ENCODE measurements around the gene CNPY1. TPM values are rescaled to one million over a fixed set of nuclear protein-coding genes. Genes with fewer than 3 reads are reported as not detected.
A peak's percentile ranks its signal among the peaks of the same experiment; 100 is the strongest.

Gene CNPY1
- total and polyA plus RNA-seq, 2 of the 8 experiments (the other 6 are each of a cell fraction or from before 2014, with no cell fraction given) = not detected

- H2BK20ac ChIP-seq (ENCODE audit: low read length) = no peak overlapping the region
- H3K56ac ChIP-seq (replicated peaks; ENCODE audit: insufficient read length, low read depth, low read length) = no peak overlapping the region
- H3K18ac ChIP-seq (ENCODE audit: extremely low read depth, low read length) = no peak overlapping the region
- H3K4ac ChIP-seq (replicated peaks; ENCODE audit: insufficient read length, low read depth, low read length) = no peak overlapping the region
- no peaks in the 10 kb centered on the region for H3K79me1 ChIP-seq (ENCODE audit: low read depth, low read length)
- no peak overlapping the region for H2AFZ ChIP-seq (ENCODE audit: low read length)
- H4K8ac ChIP-seq (ENCODE audit: extremely low read depth, insufficient read depth, low read length) = 0 out of 2 replicates have a peak overlapping the region, but pooled peaks have one; percentile 60
- WGBS, 2 experiments (ENCODE audit: extremely low coverage in 1 of 2, insufficient coverage in 1 of 2, insufficient read length in 1 of 2, insufficient replicate concordance in 2 of 2, low coverage in 1 of 2, low lambda C conversion rate in 2 of 2, missing lambda C conversion rate in 1 of 2) = 92% methylated on average over 12 of the region's 12 CpGs; no CpG with 5 or more reads in 1 of the 2 experiments
- H4K91ac ChIP-seq (replicated peaks; ENCODE audit: insufficient read length, low read length) = no peak overlapping the region
- no peak overlapping the region for H3K9ac ChIP-seq (replicated peaks in 1 of 4; ENCODE audit: extremely low read depth in 1 of 4, low read depth in 3 of 4, low read length in 3 of 4)
- DNase-seq (ENCODE audit: low read depth in 1 of 2, low spot score in 2 of 2) (no peak), FAIRE-seq (no peak)
- POLR2A ChIA-PET (ENCODE audit: partially characterized antibody) = no interaction called here
- no peak overlapping the region for H3K14ac ChIP-seq (ENCODE audit: insufficient read length)
- H3K79me2 ChIP-seq (ENCODE audit: control insufficient read depth in 1 of 2, insufficient read depth in 2 of 2, low read length in 2 of 2) = no peaks in the 10 kb centered on the region
- no peak overlapping the region for H3K4me2 ChIP-seq (ENCODE audit: insufficient read depth in 1 of 2, low read depth in 2 of 2, low read length in 2 of 2)
- TF ChIP-seq NRF1 (IDR thresholded peaks at IDR 0.05; ENCODE audit: low read depth, low read length) (no peak), SP4 (IDR thresholded peaks at IDR 0.05; ENCODE audit: low read length) (no peak), BCL11A (IDR thresholded peaks at IDR 0.05; ENCODE audit: low read depth in 2 of 2, low read length in 2 of 2) (no peak), E2F6 (IDR thresholded peaks at IDR 0.05) (no peak), SP1 (IDR thresholded peaks at IDR 0.05; ENCODE audit: low read depth, low read length) (no peak), RNF2 (IDR thresholded peaks at IDR 0.05; ENCODE audit: borderline replicate concordance, low read depth, low read length, missing control alignments, poor library complexity, severe bottlenecking) (no peak), SRF (IDR thresholded peaks at IDR 0.05; ENCODE audit: low read depth, low read length) (no peak), BRCA1 (IDR thresholded peaks at IDR 0.05; ENCODE audit: low read depth, low read length) (no peak), YY1 (IDR thresholded peaks at IDR 0.05; ENCODE audit: low read depth, low read length) (no peak), CHD2 (IDR thresholded peaks at IDR 0.05; ENCODE audit: low read length) (no peak), POU5F1 (IDR thresholded peaks at IDR 0.05; ENCODE audit: low read depth, low read length) (no peak), SIRT6 (IDR thresholded peaks at IDR 0.05; ENCODE audit: low read length) (no peak), ZNF274 (IDR thresholded peaks at IDR 0.05; ENCODE audit: borderline replicate concordance, extremely low read depth, low read length) (no peak), JUN (IDR thresholded peaks at IDR 0.05; ENCODE audit: low read depth, low read length) (no peak)
- TF ChIP-seq, protein P1, sequence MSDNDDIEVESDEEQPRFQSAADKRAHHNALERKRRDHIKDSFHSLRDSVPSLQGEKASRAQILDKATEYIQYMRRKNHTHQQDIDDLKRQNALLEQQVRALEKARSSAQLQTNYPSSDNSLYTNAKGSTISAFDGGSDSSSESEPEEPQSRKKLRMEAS (IDR thresholded peaks at IDR 0.05) = no peak
- no peak overlapping the region for H2AK5ac ChIP-seq (ENCODE audit: low read depth, low read length)
- H3K27me3 ChIP-seq (replicated peaks in 1 of 4; ENCODE audit: control insufficient read depth in 3 of 4, extremely low read depth in 1 of 4, insufficient read depth in 3 of 4, low read length in 3 of 4) = no peaks in the 10 kb centered on the region
- H2BK15ac ChIP-seq (ENCODE audit: low read length) = no peak overlapping the region
- no peaks in the 10 kb centered on the region for H3K23me2 ChIP-seq (ENCODE audit: low read depth, low read length)
- no peaks in the 10 kb centered on the region for H4K20me1 ChIP-seq (replicated peaks in 1 of 2; ENCODE audit: control insufficient read depth in 1 of 2, insufficient read depth in 2 of 2, low read length in 2 of 2)
- H3K23ac ChIP-seq (ENCODE audit: insufficient read length) = no peak overlapping the region
- no peak overlapping the region for H2BK120ac ChIP-seq (replicated peaks; ENCODE audit: low read depth, low read length)
- no peak overlapping the region for H4K5ac ChIP-seq (ENCODE audit: insufficient read length, low read depth, low read length)
- H3K4me1 ChIP-seq (replicated peaks in 1 of 4; ENCODE audit: control insufficient read depth in 3 of 4, insufficient read depth in 4 of 4, low read length in 3 of 4) = no peaks in the 10 kb centered on the region
- CTCF ChIA-PET (ENCODE audit: partially characterized antibody) = interaction anchor here (1.2 to 1.7 kb wide), 4 partner anchors 8 to 54 kb away, joined by 3 to 8 read pairs (median 3); no protein-coding TSS in a partner anchor
- no peak overlapping the region for H3K27ac ChIP-seq (ENCODE audit: low read depth, low read length)
- no peak overlapping the region for H2BK5ac ChIP-seq (ENCODE audit: low read depth, low read length)
- H2BK12ac ChIP-seq (ENCODE audit: low read depth, low read length) = no peak overlapping the region
- H3K9me3 ChIP-seq (ENCODE audit: insufficient read depth in 2 of 2, low read depth in 1 of 2, low read length in 1 of 2) = peaks cover 0 to 3% of the 10 kb centered on the region in 2 experiments; a peak in 2 of 4 replicates
- H3K4me3 ChIP-seq (ENCODE audit: extremely low read depth in 1 of 4, insufficient read depth in 2 of 4, low read depth in 3 of 4, low read length in 4 of 4) = no peak overlapping the region
- no peaks in the 10 kb centered on the region for H3K36me3 ChIP-seq (ENCODE audit: control insufficient read depth in 2 of 4, insufficient read depth in 4 of 4, low read length in 3 of 4)
Observed at GRCh38 chr7:155550916-155551315, 4.6 kb upstream of the CNPY1 start.

Measured in H1 (cell line).